ENCODE results near the gene CRHBP.

- TF ChIP-seq PATZ1 (CRISPR knock-in tag; IDR thresholded peaks at IDR 0.05; ENCODE audit: borderline replicate concordance): no peak
- TF ChIP-seq CREB5 (CRISPR knock-in tag; IDR thresholded peaks at IDR 0.05; ENCODE audit: low read depth): no peak
- no peak for TF ChIP-seq POU6F1 (CRISPR knock-in tag; IDR thresholded peaks at IDR 0.05; ENCODE audit: borderline replicate concordance, low read depth)
- no peak for TF ChIP-seq ZFP30 (CRISPR knock-in tag; IDR thresholded peaks at IDR 0.05)
- TF ChIP-seq OSR1 (CRISPR knock-in tag; IDR thresholded peaks at IDR 0.05): no peak
- TF ChIP-seq GLIS3 (CRISPR knock-in tag; IDR thresholded peaks at IDR 0.05): no peak
- TF ChIP-seq BACH2 (CRISPR knock-in tag; IDR thresholded peaks at IDR 0.05; ENCODE audit: borderline replicate concordance): no peak
- no peak for TF ChIP-seq TOX (CRISPR knock-in tag; IDR thresholded peaks at IDR 0.05; ENCODE audit: borderline replicate concordance)
- no peak for TF ChIP-seq ISL1 (CRISPR knock-in tag; IDR thresholded peaks at IDR 0.05)
- no peak for TF ChIP-seq PPARA (CRISPR knock-in tag; IDR thresholded peaks at IDR 0.05; ENCODE audit: borderline replicate concordance)
Measured at GRCh38 chr5:76943006-76943405, 9.8 kb upstream of the CRHBP start.

All from SK-N-SH treated with all-trans-retinoic acid at 6 μM for 48 hours (cell line).